GM23338 (cell line): ENCODE results near the gene SOWAHB. TPM values are rescaled to one million over a fixed set of nuclear protein-coding genes. Genes with fewer than 3 reads are reported as not detected.

Experiments
- CREB1 ChIP-seq: fragments of 250-450 bp; sonication (Bioruptor Pico); IDR thresholded peaks from 2 replicates; pipeline ENCODE4 v1.5.0; 2020; ENCODE audit warnings: low read depth, mild to moderate bottlenecking, moderate library complexity
- CTCF ChIP-seq, 2 experiments: fragments of 200-600 bp in 1 of 2; sonication (generic) in 1 of 2; conservative IDR thresholded peaks; 2 replicates each; pipeline versions ENCODE4 v1.5.1 to v1.6.1; 2016 to 2017; ENCODE audit warnings: antibody characterized with exemption in 2 of 2, low read depth in 2 of 2, mild to moderate bottlenecking in 2 of 2, moderate library complexity in 1 of 2
- ETS1 ChIP-seq: IDR thresholded peaks from 2 replicates; pipeline ENCODE4 v1.6.1; 2016; ENCODE audit warnings: antibody characterized with exemption
- EZH2 ChIP-seq: fragments of 200-600 bp; sonication (generic); IDR thresholded peaks from one replicate; pipeline ENCODE4 v1.8.0; 2017; ENCODE audit warnings: antibody characterized with exemption, mild to moderate bottlenecking, low read depth; ENCODE audit not compliant: unreplicated experiment
- POLR2AphosphoS5 ChIP-seq: IDR thresholded peaks from 2 replicates; pipeline ENCODE4 v1.6.1; 2016; ENCODE audit warnings: antibody characterized with exemption, low read depth
- REST ChIP-seq: IDR thresholded peaks from one replicate; pipeline ENCODE4 v1.6.1; 2018; ENCODE audit warnings: antibody characterized with exemption; ENCODE audit not compliant: unreplicated experiment
- STAT1 ChIP-seq: IDR thresholded peaks from one replicate; pipeline ENCODE4 v1.6.1; 2016; ENCODE audit warnings: antibody characterized with exemption; ENCODE audit not compliant: unreplicated experiment
- ZNF331 ChIP-seq: fragments of 250-450 bp; sonication (Bioruptor Pico); IDR thresholded peaks from 2 replicates; pipeline ENCODE4 v1.5.0; 2020; ENCODE audit warnings: low read depth, mild to moderate bottlenecking, moderate library complexity
- ZNF462 ChIP-seq: fragments of 250-450 bp; sonication (Bioruptor Pico); IDR thresholded peaks from 2 replicates; pipeline ENCODE4 v1.5.0; 2020; ENCODE audit warnings: mild to moderate bottlenecking, moderate library complexity
- polyA plus RNA-seq: library from polyadenylated mRNA; unstranded; fragments of >200 nt; fragmentation: Nextera tagmentation; extraction: Ambion mirVana; gene quantifications from 2 replicates; pipeline ENCODE4 v1.2.1, GENCODE V29; 2016
- total RNA-seq: library from RNA; depleted of rRNA; stranded (reverse); fragments of >200 nt; shearing (Covaris generic); gene quantifications from 2 replicates; pipeline ENCODE4 v1.2.3, GENCODE V29; 2014

Gene SOWAHB
- total and polyA plus RNA-seq, 2 experiments from 2014 or later = 0.08 to 2.8 TPM

GRCh38 chr4:76898949-76899645, 1.2 kb upstream of the SOWAHB start (continued):
- TF ChIP-seq ZNF462 (CRISPR knock-in tag) (no peak), STAT1 (no peak), REST (no peak), CREB1 (CRISPR knock-in tag) (no peak), EZH2 (no peak), POLR2AphosphoS5 (no peak), CTCF (conservative IDR thresholded peaks at IDR 0.05; ENCODE audit: low read depth in 2 of 2) (no peak), ETS1 (no peak), ZNF331 (CRISPR knock-in tag) (no peak)
